Measurements from ENCODE around the gene TOMM34. TPM values are rescaled to one million over a fixed set of nuclear protein-coding genes. Genes with fewer than 3 reads are reported as not detected.

TOMM34 gene
- total RNA-seq, 1 experiment from 2014 or later = 35.9 TPM

- POLR2A ChIA-PET = interaction anchor here (1.5 kb wide), 1 partner anchor 15 kb away, joined by 3 read pairs; no protein-coding TSS in a partner anchor
- H3K9me3 Mint-ChIP-seq = no peaks in the 10 kb centered on the region
- H3K27me3 Mint-ChIP-seq (ENCODE audit: low read depth) = peaks cover 10% of the 10 kb centered on the region
- no peak overlapping the region for H3K27ac Mint-ChIP-seq
- peaks cover 28% of the 10 kb centered on the region for H3K4me1 Mint-ChIP-seq
- ATAC-seq (no peak), DNase-seq (ENCODE audit: low spot score) (no peak)
- CTCF ChIA-PET = no interaction called here
- no peak overlapping the region for H3K4me3 Mint-ChIP-seq
- H3K36me3 Mint-ChIP-seq = peaks cover 50% of the 10 kb centered on the region
- TF ChIP-seq ETV6 (CRISPR knock-in tag; IDR thresholded peaks at IDR 0.05) (no peak), ZMAT4 (CRISPR knock-in tag; IDR thresholded peaks at IDR 0.05) (no peak), HMGA2 (CRISPR knock-in tag; IDR thresholded peaks at IDR 0.05) (no peak), ATF2 (CRISPR knock-in tag; IDR thresholded peaks at IDR 0.05; ENCODE audit: borderline replicate concordance, low read depth) (no peak), SOX15 (CRISPR knock-in tag; IDR thresholded peaks at IDR 0.05) (no peak), TEAD4 (CRISPR knock-in tag; IDR thresholded peaks at IDR 0.05) (no peak), MXD4 (CRISPR knock-in tag; IDR thresholded peaks at IDR 0.05; ENCODE audit: borderline replicate concordance) (no peak), NFE2L1 (CRISPR knock-in tag; IDR thresholded peaks at IDR 0.05) (no peak), ESRRA (CRISPR knock-in tag; IDR thresholded peaks at IDR 0.05; ENCODE audit: borderline replicate concordance) (no peak), OVOL2 (CRISPR knock-in tag; IDR thresholded peaks at IDR 0.05; ENCODE audit: borderline replicate concordance) (no peak), E2F4 (CRISPR knock-in tag; IDR thresholded peaks at IDR 0.05; ENCODE audit: borderline replicate concordance, low read depth) (no peak), GABPB1 (CRISPR knock-in tag; IDR thresholded peaks at IDR 0.05) (no peak)
- TF ChIP-seq, protein P1, sequence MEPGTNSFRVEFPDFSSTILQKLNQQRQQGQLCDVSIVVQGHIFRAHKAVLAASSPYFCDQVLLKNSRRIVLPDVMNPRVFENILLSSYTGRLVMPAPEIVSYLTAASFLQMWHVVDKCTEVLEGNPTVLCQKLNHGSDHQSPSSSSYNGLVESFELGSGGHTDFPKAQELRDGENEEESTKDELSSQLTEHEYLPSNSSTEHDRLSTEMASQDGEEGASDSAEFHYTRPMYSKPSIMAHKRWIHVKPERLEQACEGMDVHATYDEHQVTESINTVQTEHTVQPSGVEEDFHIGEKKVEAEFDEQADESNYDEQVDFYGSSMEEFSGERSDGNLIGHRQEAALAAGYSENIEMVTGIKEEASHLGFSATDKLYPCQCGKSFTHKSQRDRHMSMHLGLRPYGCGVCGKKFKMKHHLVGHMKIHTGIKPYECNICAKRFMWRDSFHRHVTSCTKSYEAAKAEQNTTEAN (CRISPR knock-in tag; IDR thresholded peaks at IDR 0.05) = no peak
- TF ChIP-seq, protein P2, sequence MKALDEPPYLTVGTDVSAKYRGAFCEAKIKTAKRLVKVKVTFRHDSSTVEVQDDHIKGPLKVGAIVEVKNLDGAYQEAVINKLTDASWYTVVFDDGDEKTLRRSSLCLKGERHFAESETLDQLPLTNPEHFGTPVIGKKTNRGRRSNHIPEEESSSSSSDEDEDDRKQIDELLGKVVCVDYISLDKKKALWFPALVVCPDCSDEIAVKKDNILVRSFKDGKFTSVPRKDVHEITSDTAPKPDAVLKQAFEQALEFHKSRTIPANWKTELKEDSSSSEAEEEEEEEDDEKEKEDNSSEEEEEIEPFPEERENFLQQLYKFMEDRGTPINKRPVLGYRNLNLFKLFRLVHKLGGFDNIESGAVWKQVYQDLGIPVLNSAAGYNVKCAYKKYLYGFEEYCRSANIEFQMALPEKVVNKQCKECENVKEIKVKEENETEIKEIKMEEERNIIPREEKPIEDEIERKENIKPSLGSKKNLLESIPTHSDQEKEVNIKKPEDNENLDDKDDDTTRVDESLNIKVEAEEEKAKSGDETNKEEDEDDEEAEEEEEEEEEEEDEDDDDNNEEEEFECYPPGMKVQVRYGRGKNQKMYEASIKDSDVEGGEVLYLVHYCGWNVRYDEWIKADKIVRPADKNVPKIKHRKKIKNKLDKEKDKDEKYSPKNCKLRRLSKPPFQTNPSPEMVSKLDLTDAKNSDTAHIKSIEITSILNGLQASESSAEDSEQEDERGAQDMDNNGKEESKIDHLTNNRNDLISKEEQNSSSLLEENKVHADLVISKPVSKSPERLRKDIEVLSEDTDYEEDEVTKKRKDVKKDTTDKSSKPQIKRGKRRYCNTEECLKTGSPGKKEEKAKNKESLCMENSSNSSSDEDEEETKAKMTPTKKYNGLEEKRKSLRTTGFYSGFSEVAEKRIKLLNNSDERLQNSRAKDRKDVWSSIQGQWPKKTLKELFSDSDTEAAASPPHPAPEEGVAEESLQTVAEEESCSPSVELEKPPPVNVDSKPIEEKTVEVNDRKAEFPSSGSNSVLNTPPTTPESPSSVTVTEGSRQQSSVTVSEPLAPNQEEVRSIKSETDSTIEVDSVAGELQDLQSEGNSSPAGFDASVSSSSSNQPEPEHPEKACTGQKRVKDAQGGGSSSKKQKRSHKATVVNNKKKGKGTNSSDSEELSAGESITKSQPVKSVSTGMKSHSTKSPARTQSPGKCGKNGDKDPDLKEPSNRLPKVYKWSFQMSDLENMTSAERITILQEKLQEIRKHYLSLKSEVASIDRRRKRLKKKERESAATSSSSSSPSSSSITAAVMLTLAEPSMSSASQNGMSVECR (CRISPR knock-in tag; IDR thresholded peaks at IDR 0.05; ENCODE audit: borderline replicate concordance) = no peak
- TF ChIP-seq, protein P3, sequence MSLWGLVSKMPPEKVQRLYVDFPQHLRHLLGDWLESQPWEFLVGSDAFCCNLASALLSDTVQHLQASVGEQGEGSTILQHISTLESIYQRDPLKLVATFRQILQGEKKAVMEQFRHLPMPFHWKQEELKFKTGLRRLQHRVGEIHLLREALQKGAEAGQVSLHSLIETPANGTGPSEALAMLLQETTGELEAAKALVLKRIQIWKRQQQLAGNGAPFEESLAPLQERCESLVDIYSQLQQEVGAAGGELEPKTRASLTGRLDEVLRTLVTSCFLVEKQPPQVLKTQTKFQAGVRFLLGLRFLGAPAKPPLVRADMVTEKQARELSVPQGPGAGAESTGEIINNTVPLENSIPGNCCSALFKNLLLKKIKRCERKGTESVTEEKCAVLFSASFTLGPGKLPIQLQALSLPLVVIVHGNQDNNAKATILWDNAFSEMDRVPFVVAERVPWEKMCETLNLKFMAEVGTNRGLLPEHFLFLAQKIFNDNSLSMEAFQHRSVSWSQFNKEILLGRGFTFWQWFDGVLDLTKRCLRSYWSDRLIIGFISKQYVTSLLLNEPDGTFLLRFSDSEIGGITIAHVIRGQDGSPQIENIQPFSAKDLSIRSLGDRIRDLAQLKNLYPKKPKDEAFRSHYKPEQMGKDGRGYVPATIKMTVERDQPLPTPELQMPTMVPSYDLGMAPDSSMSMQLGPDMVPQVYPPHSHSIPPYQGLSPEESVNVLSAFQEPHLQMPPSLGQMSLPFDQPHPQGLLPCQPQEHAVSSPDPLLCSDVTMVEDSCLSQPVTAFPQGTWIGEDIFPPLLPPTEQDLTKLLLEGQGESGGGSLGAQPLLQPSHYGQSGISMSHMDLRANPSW (CRISPR knock-in tag; conservative IDR thresholded peaks at IDR 0.05; ENCODE audit: low read depth) = no peak
Observed at GRCh38 chr20:44956410-44956809, 3.8 kb downstream of the TOMM34 start.
